Esophagus mucosa (tissue), 1 donor: ENCODE data around the gene CALHM1. TPM values are rescaled to one million over a fixed set of nuclear protein-coding genes. Genes with fewer than 3 reads are reported as not detected.
"Not testable (repeated sequence)": the region's sequence is repeated elsewhere in the genome, so short reads cannot be mapped to it uniquely, and the experiment has no call there.

Experiments
- ATAC-seq: fragments of 200-7000 bp; cut with Tn5 transposase; one replicate; pipeline ENCODE4 v1.9.1; 2020
- total RNA-seq: library from RNA; stranded (reverse); gene quantifications from one replicate; pipeline ENCODE4 v1.2.4, GENCODE V29; 2023
- donor health status: DM: yes; HTN: yes; CAD: no.

The CALHM1 gene
- total RNA-seq, 1 donor from 2014 or later: 0.04 TPM

DNA sequence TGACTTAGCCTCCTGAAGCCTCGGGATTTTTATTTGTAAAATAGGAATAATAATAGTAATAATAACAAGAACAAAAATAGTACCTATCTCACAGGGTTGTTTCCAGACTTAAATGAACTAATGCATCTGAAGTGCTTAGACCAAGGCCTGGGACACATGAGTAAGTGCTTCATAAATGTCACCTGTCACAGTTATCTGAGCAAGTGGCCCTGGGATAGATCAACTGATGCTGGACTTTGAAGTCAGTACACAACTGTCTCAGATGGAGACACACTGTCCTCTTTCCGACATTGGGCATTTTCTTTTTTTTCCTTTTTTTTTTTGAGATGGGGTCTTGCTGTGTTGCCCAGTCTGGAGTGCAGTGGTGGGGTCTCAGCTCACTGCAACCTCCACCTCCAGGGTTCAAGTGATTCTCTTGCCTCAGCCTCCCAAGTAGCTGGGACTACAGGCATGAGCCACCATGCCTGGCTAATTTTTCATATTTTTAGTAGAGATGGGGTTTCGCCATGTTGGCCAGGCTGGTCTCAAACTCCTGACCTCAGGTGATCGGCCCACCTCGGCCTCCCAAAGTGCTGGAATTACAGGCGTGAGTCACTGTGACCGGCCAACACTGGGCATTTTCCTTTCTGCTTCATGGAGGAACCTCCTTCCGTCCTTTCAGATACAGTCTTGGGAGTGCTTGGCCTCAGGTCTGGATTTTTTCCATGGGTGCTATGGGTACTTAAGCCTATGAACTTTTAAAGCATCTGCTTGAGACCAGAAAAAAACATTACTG lies 28.1 kb upstream of the CALHM1 start:
- ATAC-seq: not testable (repeated sequence)

DNA sequence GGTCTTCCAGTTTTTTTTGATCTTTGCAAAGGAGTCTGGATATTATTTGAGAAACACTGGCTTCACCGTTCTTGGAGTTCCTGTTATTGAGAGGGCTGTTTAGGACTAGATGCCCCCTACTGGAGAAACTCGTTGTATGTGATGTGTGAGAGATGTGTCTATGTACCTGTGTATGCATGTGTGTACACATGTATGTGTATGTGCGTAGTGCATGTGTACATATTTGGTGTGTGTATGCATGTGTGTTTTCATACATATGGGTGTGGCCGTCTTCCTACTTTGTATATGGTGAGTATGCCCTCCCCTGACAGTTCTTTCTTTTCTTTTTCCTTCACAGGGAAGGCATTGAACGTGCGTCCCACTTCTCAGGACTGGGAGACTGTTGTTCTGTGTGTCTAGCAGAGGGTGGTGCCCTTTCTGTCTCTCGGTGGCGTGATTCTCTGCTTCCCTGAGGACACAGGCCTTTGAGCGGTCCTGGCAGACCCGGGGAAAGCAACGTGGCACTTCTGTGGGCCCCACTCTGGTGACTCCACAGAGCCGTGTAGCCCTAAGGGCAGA lies 23.4 kb upstream of the CALHM1 start:
- ATAC-seq: peak; percentile 54

DNA sequence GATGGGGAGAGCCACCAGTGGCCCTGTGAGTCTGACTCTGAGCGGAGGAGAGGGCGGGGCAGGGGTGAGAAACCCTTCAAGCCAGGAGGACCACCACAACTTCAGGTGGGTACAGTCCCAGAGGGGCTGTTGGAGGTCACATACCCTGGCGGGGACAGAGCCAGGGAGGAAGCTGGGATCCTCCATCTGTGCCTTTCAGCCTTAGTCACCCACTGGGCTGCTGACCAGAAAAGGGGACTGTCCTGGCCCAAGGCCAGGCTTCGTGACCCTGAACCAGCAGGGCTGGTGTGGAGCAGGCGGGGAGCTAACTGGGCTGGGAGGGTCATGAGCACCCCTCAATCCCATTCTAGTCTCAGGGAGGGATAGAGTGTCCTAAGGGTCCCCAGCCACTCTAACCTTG lies 21.8 kb upstream of the CALHM1 start:
- peak; percentile 9 for ATAC-seq

DNA sequence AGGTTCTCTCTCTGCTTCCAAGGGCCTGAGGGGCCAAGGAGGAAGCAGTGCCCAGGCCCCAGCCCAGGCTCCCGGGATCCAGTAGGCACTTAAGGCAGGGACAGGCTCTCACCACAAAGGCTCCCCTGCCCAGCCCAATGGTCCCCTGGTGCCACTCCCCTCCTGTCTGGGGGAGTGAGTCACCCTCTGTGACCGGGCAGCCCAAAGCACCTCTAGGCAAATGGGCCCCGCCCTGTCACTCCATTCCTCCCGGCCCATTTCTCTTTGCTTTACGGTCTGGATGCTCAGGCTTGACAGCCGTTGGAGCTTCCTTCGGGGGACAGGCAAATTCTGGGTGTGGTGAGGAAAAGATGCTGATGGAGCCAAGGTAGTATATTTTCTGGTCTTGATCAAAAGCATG lies 20.4 kb upstream of the CALHM1 start, which contains the start of gene CALHM3:
CALHM3 (minus strand) TSS at position 106 of the 400 bp plus-strand sequence. CDS start 208 bp downstream, outside the sequence.
- ATAC-seq: peak; percentile 92

DNA sequence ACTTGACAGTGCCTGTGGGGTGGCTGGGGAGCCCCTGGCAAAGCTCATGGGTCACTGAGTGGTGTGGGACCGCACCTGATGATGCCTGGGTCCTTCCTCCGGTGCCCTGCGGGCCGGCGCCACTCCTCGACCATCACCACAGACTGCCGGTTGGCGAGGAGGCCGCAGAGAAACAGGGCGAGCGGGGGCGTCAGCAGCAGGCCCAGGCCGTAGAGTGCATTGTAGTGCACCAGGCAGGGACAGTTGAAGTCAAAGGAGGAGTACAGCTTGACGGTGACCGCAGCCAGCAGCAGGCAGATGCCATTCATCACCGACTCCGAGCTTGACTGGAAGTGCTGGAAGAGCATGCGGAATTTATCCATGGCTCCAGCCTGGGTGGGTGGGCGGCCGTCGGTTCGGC lies 20.0 kb upstream of the CALHM1 start:
- ATAC-seq: no peak

DNA sequence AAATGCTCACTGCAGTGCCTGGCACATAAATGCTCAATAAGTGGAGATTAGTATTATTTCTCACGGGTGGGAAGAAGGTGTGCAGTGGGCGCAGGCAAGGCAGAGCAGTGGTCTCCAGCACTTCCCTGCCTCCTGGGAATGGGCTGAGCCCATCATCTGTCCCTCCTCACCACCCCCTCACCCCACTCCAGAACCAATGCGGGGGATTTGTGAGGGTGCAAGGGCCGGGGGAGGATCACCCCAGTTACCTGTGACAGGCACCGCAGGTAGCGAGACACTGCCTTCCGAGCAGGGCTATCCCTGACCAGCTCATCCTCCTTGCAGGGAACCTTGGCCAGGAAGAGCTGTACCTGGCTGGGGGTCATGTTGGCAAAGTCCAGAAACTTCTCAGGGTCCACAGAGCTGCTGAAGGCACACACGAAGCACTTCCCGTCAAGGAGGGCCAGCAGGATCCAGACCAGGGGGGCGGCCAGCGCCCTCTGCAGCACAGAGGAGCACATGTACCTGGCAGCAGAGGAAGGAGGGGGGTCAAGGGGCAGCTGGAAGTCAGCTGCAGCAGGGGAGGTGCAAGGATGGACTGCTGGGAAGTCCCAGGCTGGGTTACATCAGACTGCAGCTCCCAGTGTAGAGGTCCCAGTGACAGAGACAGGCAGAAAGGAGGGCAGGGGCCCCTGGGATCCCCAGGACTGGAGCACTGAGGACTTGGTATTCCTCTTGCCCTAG lies 17.5 kb upstream of the CALHM1 start:
- ATAC-seq: no peak

DNA sequence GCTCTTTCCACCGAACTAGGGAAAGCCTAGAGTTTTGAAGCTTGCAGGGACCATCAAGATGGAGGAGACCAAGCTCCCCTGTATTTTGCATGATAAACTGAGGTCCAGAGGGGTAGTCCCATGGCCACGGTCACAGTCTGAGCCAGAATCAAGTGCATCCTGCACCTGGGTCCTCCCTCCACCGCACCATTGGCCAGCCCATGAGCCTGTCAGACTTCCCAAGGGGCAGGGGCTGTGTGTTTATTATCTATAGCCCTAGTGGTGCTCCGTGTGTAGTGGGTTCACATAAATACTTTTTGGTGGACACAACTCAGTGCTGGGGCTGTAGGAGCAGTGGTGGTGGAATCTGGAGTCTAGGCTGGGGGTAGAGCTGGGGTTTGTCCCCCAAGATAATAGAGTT lies 16.7 kb upstream of the CALHM1 start:
- ATAC-seq: no peak

DNA sequence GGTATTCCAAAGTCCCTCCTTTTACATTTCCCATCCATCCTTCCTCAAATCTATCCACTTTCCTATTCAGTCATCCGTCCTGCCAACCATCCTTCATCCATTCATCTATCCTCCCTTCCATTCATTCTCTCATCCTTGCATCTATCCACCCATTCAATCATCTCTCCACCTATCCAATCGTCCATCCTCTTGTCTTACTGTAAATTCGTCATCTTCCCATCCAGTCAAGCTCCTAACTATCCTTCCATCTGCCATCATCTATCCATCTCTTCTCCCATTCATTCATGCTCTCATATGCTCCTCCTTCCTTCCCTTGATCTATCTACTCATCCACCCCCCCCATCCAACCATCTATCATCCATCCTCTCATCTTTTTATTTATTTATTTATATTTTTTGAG lies 15.4 kb upstream of the CALHM1 start:
- no peak for ATAC-seq

DNA sequence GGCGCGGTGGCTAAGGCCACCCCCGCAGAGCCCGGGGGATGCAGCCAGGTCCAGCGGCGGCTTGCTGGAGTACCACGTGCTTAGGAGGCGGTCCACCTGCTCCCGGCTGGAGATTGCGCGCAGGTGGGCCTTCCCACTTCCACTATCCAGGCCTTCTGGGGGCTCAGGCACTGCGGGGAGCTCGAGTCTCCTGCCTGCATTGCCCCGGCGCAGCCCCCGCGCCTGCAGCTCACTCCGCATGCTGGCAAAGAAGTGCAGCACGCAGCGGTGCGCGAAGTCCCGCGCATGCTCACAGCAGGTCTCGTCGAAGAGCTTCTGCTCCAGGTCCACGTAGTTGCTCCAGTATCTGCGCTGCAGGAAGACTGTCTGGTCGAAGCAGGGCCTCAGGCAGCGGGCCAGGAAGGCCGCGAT lies 14.6 kb upstream of the CALHM1 start:
- ATAC-seq: no peak

DNA sequence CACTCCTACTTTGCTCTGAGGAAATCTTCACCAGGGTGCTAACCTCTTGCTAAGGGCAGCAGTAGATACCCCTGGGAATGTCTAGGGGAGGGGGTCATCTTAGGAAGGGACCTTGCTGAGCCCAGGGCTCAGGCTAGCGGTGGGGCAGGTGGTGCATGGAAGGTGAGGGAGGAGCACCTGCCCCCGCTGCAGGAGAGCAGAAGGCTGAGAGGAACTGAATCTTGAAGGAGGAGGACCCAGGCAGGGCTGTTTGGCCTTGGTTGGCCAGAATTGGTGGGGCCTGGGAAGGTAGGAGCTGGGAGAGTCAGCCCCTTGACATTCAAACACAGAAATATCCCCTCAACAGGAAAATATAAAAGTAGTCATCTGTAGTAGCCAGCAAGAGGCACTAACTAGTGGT lies 13.3 kb upstream of the CALHM1 start:
- ATAC-seq: no peak

DNA sequence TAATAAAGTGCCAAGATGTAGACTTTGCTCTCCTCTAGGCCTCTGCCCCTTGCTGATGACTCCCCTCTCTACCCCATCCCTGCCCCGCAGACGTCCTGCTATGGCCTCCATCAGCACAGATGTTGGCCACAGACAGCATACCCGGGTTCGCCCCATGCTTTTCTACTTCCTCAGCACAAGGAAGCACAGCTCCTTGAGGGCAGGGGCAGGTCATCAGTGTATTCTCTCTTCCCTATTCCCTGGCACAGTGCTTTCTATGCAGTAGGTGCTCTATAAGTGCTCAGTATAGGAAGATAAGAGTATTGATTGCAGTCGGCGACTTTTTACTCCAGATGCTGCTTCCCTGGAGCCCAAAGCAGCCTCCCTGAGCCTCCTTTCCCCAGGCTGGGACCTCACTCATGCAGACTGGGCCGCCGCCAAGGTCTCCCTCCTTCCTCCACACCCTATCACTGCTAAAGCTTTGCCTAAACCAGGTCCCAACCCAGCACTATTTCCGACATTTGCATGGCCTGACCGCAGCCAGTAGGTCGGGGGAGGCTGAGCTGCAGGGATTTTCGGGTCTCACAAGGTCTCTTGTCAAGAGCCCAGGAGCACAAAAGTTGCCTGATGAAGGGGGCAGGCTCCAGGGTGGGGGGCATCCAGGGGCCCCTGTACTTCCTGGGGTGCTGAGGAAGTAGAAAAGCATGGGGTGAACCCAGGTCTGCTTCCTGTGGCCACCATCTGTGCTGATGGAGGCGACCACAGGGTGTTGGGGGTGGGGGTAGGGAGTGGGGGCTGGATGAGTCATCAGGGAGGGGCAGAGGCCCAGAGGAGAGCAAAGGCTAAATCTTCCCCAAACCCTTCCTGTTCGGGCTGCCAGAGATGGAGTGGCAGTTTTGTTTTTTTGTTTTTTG lies 12.3 kb upstream of the CALHM1 start:
- ATAC-seq: peak; percentile 81

DNA sequence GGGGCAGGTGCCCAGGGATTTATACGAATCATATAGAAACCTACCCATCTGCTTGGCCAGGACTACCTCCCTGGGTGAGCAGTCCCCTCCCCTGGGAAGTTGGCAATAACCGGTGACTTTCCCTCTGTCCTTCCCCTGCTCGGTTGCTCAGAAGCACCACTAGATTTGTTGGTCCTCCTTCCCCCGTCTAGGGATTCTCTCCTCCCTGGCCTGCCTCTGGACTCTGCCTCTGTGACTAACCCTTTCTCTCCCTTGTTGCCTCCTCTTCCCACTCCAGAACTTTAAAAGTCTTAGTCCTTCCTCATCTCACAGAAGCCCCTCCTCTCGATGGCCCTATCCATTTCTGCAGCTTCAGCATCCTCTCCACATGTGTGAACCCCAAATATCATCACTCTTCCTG lies 10.5 kb upstream of the CALHM1 start:
- no peak for ATAC-seq

DNA sequence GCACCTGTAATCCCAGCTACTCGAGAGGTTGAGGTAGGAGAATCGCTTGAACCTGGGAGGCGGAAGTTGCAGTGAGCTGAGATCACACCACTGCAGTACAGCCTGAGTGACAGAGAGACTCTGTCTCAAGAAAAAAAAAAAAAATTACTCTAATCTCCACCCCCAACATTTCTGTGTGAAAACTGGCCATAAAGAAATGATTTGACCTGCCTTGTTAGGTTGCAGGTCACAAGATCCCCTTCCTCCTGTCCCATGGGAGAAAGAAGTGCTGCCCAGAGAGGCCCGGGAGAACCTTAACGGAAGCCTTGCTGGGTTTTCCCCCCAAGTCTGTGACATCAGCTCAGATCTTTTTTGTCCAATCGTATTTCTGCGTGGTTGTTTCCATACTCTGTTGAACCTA lies 8.7 kb upstream of the CALHM1 start:
- ATAC-seq: no peak

DNA sequence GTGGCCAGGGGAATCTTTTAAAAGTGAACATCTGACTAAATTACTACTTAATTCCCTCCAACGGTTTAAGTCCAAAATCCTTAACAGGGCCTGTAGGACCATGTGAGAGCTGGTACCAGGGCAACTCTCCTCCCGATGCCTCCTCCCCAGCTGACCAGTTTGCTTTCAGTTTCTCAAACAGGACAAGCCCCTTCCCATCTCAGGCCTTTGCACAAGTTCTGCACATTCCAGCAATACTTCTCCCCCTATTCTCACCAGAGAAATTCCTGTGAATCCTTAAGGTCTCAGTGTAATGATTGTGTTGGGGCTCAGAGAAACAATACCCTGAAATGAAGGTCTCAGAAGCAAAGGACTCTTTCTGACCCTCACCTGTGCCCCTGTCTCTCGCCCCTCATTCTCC lies 8.0 kb upstream of the CALHM1 start:
- no peak for ATAC-seq

DNA sequence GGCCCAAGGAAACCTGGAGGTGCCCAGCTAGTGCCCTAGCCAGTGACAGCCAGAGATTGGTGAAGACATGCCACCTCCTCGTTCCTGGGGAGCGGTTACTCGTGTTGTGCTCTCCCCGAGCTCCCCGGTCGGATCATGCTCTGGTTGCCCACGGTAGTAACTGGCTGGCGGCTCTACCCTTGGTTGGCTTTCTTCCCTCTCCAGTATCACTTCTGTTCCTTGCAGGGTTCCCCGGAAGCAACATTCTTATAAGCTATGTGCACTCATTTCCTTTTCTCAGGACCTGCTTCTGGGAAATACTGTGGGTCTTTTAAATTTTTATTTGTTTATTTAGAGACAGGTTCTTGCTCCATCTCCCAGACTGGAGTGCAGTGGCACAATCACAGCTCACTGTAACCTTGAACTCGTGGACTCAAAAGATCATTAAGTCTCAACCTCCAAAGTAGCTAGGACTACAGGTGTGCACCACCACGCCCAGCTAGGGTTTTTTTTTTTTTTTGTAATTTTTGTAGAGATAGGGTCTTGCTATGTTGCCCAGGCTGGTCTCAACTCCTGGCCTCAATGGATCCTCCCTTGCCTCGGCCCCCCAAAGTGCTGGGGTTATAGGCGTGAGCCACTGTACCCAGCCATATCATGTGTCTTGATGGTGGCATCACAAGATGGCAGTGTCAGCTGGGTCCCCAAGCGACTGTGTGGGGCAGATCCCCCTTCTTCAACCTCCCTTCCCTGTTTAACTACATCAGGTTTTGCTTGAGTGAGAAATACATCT lies 6.9 kb upstream of the CALHM1 start:
- no peak for ATAC-seq

DNA sequence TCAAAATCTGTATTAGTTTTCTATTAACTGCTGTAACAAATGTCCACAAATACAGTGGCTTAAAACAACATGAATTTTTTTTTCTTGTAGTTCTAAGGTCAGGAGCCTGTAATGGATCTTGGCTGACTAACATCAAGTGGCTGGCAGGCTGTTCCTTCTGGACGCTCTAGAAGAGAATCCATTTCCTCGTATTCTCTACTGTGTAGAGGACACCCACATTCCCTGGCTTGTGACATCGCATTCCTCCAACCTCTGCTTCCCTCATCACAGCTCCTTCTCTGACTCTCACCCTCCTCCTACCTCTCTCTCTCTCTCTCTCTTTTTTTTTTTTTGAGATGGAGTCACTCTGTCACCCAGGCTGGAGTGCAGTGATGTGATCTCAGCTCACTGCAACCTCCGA lies 4.8 kb upstream of the CALHM1 start:
- no peak for ATAC-seq

DNA sequence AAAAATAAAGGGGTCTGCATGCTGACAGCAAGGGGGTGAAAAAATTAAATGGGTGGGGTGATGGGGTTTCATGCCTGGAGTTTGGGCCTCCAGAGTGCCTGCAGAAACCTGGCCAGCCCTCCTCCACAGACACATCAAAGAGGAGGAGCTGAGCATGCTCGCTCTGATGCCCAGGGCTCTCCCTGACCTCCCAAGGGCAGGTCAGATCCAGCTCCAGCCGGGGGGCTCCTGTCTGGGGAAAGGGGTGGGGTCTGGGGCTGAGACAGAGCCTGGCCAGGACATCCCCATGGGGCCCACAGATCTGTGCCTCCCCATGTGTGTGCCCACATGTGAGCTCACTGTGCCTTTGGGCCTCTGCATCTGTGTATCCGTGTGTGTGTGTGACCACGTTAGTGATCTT lies 915 bp upstream of the CALHM1 start:
- no peak for ATAC-seq

DNA sequence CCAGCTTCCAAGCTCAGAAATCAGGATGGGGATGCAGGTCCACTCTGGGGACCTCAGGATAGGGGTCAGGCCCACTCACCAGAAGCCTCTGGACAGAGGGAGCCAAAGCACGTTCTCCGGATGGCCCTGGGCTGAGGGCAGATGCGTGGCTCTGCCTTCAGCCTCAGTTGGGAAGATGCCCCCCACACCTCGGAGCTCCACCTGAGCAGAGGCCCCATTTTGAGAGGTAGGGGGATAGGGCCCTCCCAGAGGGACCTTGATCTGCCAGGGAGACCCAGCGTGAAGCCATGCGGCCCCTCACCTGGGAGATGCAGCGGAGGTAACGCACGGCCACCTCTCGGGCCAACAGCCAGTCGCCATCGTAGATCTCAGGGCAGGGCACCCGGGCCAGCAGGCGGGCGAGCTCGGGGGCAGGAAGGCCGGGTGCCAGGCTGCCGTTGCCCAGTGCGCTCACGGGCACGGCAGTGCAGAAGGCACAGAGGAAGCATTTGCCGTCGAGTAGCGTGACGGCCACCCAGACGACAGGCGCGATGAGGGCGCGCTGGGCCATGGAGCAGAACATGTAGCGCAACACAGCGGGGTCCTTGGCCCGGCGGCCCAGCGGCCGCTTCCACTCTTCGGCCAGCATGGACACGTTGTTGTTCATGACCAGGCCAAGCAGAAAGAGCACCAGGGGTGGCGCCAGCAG lies 660 bp downstream of the CALHM1 start:
- no peak for ATAC-seq

DNA sequence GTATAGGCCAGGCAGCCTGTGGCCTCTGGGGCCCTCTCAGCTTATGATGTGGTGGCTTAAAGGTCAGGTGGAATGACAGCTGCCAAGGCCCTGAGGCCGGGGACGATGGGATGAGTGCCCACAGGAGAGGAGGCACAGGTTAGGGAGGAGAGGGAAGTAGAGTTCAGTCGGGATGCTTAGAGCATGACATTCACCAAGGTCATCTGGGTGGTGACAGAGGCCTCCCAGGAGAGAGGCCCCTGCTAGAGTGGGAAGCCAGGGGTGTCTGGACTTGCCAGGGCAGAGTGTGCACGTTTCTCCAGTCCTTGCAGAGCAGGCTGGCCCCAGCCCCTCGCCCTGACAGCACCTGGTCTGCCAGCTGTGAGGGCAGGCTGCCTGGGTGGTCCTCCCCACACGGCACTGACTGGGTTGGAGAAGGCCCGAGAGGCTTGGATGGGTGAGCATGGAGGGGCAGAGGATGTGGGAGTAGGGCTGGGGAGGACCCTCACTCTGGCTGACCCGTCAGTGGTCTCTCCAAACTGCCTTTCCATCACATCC lies 1.5 kb downstream of the CALHM1 start:
- no peak for ATAC-seq

DNA sequence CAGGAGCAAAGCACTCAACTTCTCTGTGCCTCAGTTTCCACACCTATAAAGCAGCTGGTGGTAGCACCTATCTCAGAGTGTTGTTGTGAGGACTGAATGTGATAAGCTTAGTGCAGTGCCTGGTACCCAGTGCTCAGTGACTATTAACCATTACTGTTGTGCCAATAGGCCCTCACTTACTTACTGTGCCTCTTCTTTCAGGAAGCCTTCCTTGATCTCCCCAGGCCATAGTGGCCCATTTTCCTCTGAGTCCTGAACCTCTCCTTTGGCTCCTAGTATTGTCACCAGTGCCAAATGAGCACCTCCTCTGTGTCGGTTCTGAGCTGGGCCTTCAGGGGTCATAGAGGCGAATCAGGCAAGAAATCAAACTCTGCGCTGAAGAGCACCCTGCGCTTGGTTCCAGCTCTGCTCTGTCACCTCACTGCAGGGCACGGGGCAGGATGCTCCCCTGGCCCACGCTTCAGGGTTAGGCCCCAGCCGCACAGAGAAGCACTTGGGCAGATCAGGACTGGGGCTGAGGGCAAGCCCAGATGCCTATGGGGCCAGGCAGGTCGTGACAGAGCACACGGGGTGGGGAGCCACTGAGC lies 2.5 kb downstream of the CALHM1 start:
- ATAC-seq: peak; percentile 20

DNA sequence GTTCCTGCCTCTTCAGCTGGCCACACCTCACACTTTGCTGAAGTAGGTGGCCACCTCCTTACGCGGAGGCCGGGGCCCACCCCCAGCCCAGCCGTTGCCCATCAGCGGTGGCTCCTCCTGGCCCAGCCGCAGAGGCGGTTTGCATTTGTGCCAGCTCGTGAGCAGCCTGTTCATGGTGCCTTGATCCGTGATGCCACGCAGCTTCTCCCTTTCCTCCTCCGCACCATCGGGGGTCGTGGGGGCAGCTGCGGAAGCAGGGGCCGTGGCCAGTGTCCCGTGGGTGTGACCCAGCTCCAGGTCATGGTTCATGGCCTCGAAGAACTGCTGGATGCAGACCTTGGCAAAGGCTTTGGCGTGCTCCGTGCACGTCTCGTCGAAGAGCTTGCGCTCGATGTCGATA lies 3.5 kb downstream of the CALHM1 start:
- no peak for ATAC-seq
